H9 (cell line): ENCODE results near the gene ANAPC13. TPM values are rescaled to one million over a fixed set of nuclear protein-coding genes. Genes with fewer than 3 reads are reported as not detected.

Experiments
- DNase-seq: peaks from one replicate; pipeline ENCODE4 v3.0.0-alpha.2; 2017
- H2AFZ ChIP-seq: one replicate; pipeline ENCODE4 v1.6.1; 2013; ENCODE audit warnings: mild to moderate bottlenecking, low read length, control low read depth, moderate library complexity
- H2AK5ac ChIP-seq: 2 replicates; pipeline ENCODE4 v1.6.1; 2013; ENCODE audit warnings: low read length, control low read depth, mixed read lengths; ENCODE audit not compliant: insufficient read length
- H2BK120ac ChIP-seq: one replicate; pipeline ENCODE4 v1.6.1; 2013; ENCODE audit warnings: low read depth, mild to moderate bottlenecking, low read length, control low read depth, inconsistent platforms; ENCODE audit not compliant: poor library complexity, severe bottlenecking
- H2BK12ac ChIP-seq: 2 replicates; pipeline ENCODE4 v1.6.1; 2013; ENCODE audit warnings: low read length, control low read depth, mixed read lengths, low read depth; ENCODE audit not compliant: insufficient read length
- H2BK15ac ChIP-seq: 2 replicates; pipeline ENCODE4 v1.6.1; 2013; ENCODE audit warnings: low read depth, low read length, control low read depth
- H2BK20ac ChIP-seq: one replicate; pipeline ENCODE4 v1.6.1; 2013; ENCODE audit warnings: low read depth, mild to moderate bottlenecking, low read length, control low read depth, inconsistent platforms; ENCODE audit not compliant: poor library complexity, severe bottlenecking
- H2BK5ac ChIP-seq: 2 replicates; pipeline ENCODE4 v1.6.1; 2013; ENCODE audit warnings: low read length, control low read depth, mixed read lengths; ENCODE audit not compliant: insufficient read length
- H3K14ac ChIP-seq: 2 replicates; pipeline ENCODE4 v1.6.1; 2013; ENCODE audit warnings: low read length, control low read depth; ENCODE audit not compliant: insufficient read depth
- H3K18ac ChIP-seq: 2 replicates; pipeline ENCODE4 v1.6.1; 2013; ENCODE audit warnings: low read depth, mild to moderate bottlenecking, mixed read lengths, low read length, control low read depth; ENCODE audit not compliant: insufficient read length
- H3K23ac ChIP-seq: 2 replicates; pipeline ENCODE4 v1.6.1; 2013; ENCODE audit warnings: low read length, control low read depth, mixed read lengths, low read depth; ENCODE audit not compliant: insufficient read length
- H3K23me2 ChIP-seq: 2 replicates; pipeline ENCODE4 v1.6.1; 2013; ENCODE audit warnings: low read depth, mild to moderate bottlenecking, mixed read lengths, low read length, control low read depth; ENCODE audit not compliant: insufficient read length, poor library complexity, severe bottlenecking
- H3K27ac ChIP-seq: 2 replicates; pipeline ENCODE4 v1.5.1; 2013; ENCODE audit warnings: low read length, control low read depth, mixed read lengths, low read depth; ENCODE audit not compliant: insufficient read length
- H3K27me3 ChIP-seq: 2 replicates; pipeline ENCODE4 v1.6.1; 2013; ENCODE audit warnings: low read length, control low read depth, inconsistent platforms; ENCODE audit not compliant: insufficient read depth
- H3K4ac ChIP-seq: 2 replicates; pipeline ENCODE4 v1.6.1; 2013; ENCODE audit warnings: low read depth, mild to moderate bottlenecking, control low read depth, inconsistent platforms, low read length, moderate library complexity
- H3K4me1 ChIP-seq: 2 replicates; pipeline ENCODE4 v1.6.1; 2013; ENCODE audit warnings: low read length, control low read depth, inconsistent platforms; ENCODE audit not compliant: insufficient read depth
- H3K4me2 ChIP-seq: 2 replicates; pipeline ENCODE4 v1.6.1; 2013; ENCODE audit warnings: low read length, control low read depth, mixed read lengths; ENCODE audit not compliant: insufficient read length, insufficient read depth
- H3K56ac ChIP-seq: 2 replicates; pipeline ENCODE4 v1.6.1; 2013; ENCODE audit warnings: low read depth, mild to moderate bottlenecking, mixed read lengths, low read length, control low read depth; ENCODE audit not compliant: insufficient read length
- H3K79me1 ChIP-seq: 2 replicates; pipeline ENCODE4 v1.6.1; 2013; ENCODE audit warnings: low read depth, mild to moderate bottlenecking, moderate library complexity, low read length, control low read depth, inconsistent platforms; ENCODE audit not compliant: insufficient read depth, poor library complexity, severe bottlenecking
- H3K79me2 ChIP-seq: 2 replicates; pipeline ENCODE4 v1.6.1; 2013; ENCODE audit warnings: low read length, control low read depth, inconsistent platforms; ENCODE audit not compliant: insufficient read depth
- H3K9ac ChIP-seq: 2 replicates; pipeline ENCODE4 v1.6.1; 2013; ENCODE audit warnings: low read length, control low read depth, mixed read lengths; ENCODE audit not compliant: insufficient read length; ENCODE audit errors: extremely low read depth
- H3K9me3 ChIP-seq: one replicate; pipeline ENCODE4 v1.6.1; 2013; ENCODE audit warnings: low read depth, low read length, inconsistent platforms; ENCODE audit not compliant: control insufficient read depth
- H3T11ph ChIP-seq: one replicate; pipeline ENCODE4 v1.6.1; 2013; ENCODE audit warnings: mild to moderate bottlenecking, low read length, control low read depth, inconsistent platforms
- H4K20me1 ChIP-seq: one replicate; pipeline ENCODE4 v1.6.1; 2013; ENCODE audit not compliant: control insufficient read depth, insufficient read length, insufficient read depth
- H4K5ac ChIP-seq: 2 replicates; pipeline ENCODE4 v1.6.1; 2013; ENCODE audit warnings: low read depth, mild to moderate bottlenecking, mixed read lengths, low read length, control low read depth; ENCODE audit not compliant: insufficient read length
- H4K8ac ChIP-seq: replicated peaks from 2 replicates; pipeline ENCODE4 v1.6.1; 2013; ENCODE audit warnings: low read length, control low read depth, mixed read lengths, low read depth; ENCODE audit not compliant: insufficient read length
- H4K91ac ChIP-seq: 2 replicates; pipeline ENCODE4 v1.6.1; 2013; ENCODE audit warnings: low read depth, mild to moderate bottlenecking, moderate library complexity, mixed read lengths, low read length, control low read depth; ENCODE audit not compliant: insufficient read length
- H3K27ac Mint-ChIP-seq, 3 experiments: 2 replicates in 2 of 3; 3 replicates in 1 of 3; pipeline ENCODE4 v1.8.0; 2020 to 2021; ENCODE audit warnings: mixed read lengths in 3 of 3, mild to moderate bottlenecking in 1 of 3, moderate library complexity in 1 of 3
- H3K27me3 Mint-ChIP-seq: 2 replicates; pipeline ENCODE4 v1.8.0; 2021; ENCODE audit warnings: low read depth, mild to moderate bottlenecking, moderate library complexity, mixed read lengths
- H3K36me3 Mint-ChIP-seq, 3 experiments: 2 replicates in 2 of 3; 3 replicates in 1 of 3; pipeline ENCODE4 v1.8.0; 2020 to 2021; ENCODE audit warnings: low read depth in 3 of 3, mixed read lengths in 3 of 3; ENCODE audit not compliant: insufficient read depth in 1 of 3
- H3K4me1 Mint-ChIP-seq, 2 experiments: 2 replicates each; pipeline ENCODE4 v1.8.0; 2020; ENCODE audit warnings: mixed read lengths in 2 of 2
- H3K4me3 Mint-ChIP-seq, 2 experiments: 2 replicates in 1 of 2; 3 replicates in 1 of 2; pipeline ENCODE4 v1.8.0; 2020 to 2021; ENCODE audit warnings: mild to moderate bottlenecking in 2 of 2, mixed read lengths in 2 of 2, moderate library complexity in 1 of 2
- H3K9me3 Mint-ChIP-seq, 2 experiments: 2 replicates in 1 of 2; 3 replicates in 1 of 2; pipeline ENCODE4 v1.8.0; 2020; ENCODE audit warnings: mild to moderate bottlenecking in 2 of 2, mixed read lengths in 2 of 2, moderate library complexity in 1 of 2
- CTCF ChIP-seq: fragments of 200-600 bp; sonication (generic); conservative IDR thresholded peaks from 3 replicates; pipeline ENCODE4 v1.8.0; 2021; ENCODE audit warnings: antibody characterized with exemption, mild to moderate bottlenecking
- WGBS: extraction: QIAGEN DNeasy Blood & Tissue Kit; methylation state at CpG from one replicate; pipeline ENCODE4 v1.1.7; 2013; ENCODE audit warnings: missing lambda C conversion rate, low lambda C conversion rate, mixed read lengths; ENCODE audit not compliant: insufficient read length; ENCODE audit errors: extremely low coverage; 5-methylcytosine and 5-hydroxymethylcytosine counted together
- total RNA-seq: library from RNA; stranded (reverse); gene quantifications from 2 replicates; pipeline ENCODE4 v1.2.1, GENCODE V29; 2021

ANAPC13 gene
- total RNA-seq, 1 experiment from 2014 or later = 42.8 TPM

- DNase-seq = no peak
- WGBS = no CpG with 5 or more reads among the region's 1 CpG
- H3K27ac Mint-ChIP-seq = no peak overlapping the region
Measured at GRCh38 chr3:134441321-134441720, 44.5 kb downstream of the ANAPC13 start.

More at GRCh38 chr3:134441321-134441720, 44.5 kb downstream of the ANAPC13 start:
- Histone ChIP-seq H3K4me1 (no peaks in the 10 kb centered on the region), H3K18ac (no peak overlapping the region), H2AFZ (no peak overlapping the region), H2BK15ac (no peak overlapping the region), H2BK120ac (no peak overlapping the region), H2BK20ac (no peak overlapping the region), H3K27ac (no peak overlapping the region), H3K14ac (no peak overlapping the region), H4K91ac (no peak overlapping the region), H3K23ac (no peak overlapping the region), H4K8ac (no peak overlapping the region), H3K79me2 (no peaks in the 10 kb centered on the region), H3K9me3 (no peaks in the 10 kb centered on the region), H2AK5ac (no peak overlapping the region), H3K56ac (no peak overlapping the region), H3K4me2 (no peak overlapping the region), H3K79me1 (no peaks in the 10 kb centered on the region), H4K5ac (no peak overlapping the region), H2BK12ac (no peak overlapping the region), H4K20me1 (no peaks in the 10 kb centered on the region), H3K9ac (no peak overlapping the region), H3K27me3 (no peaks in the 10 kb centered on the region), H3T11ph (no peak overlapping the region), H3K23me2 (no peaks in the 10 kb centered on the region), H2BK5ac (no peak overlapping the region), H3K4ac (no peak overlapping the region)
- peaks cover 14% of the 10 kb centered on the region for H3K27me3 Mint-ChIP-seq
- H3K4me3 Mint-ChIP-seq = no peak overlapping the region
- H3K9me3 Mint-ChIP-seq = peaks cover 7 to 10% of the 10 kb centered on the region in 2 experiments; a peak in 4 of 5 replicates
- peaks cover 0 to 3% of the 10 kb centered on the region in 2 experiments; a peak in 2 of 4 replicates for H3K4me1 Mint-ChIP-seq
- TF ChIP-seq CTCF = no peak
- peaks cover 0 to 8% (median 0%) of the 10 kb centered on the region in 3 experiments; a peak in 1 of 7 replicates for H3K36me3 Mint-ChIP-seq
